Measurements from ENCODE around the gene RIC1. TPM values are rescaled to one million over a fixed set of nuclear protein-coding genes. Genes with fewer than 3 reads are reported as not detected.

The RIC1 gene
- total RNA-seq, 2 experiments from 2014 or later = 18.4 to 22.6 TPM

- H3K36me3 Mint-ChIP-seq = peaks cover 4% of the 10 kb centered on the region
- H3K4me3 Mint-ChIP-seq = peak overlapping the region; percentile 37
- DNase-seq = no peak
- peaks cover 2% of the 10 kb centered on the region for H3K9me3 Mint-ChIP-seq (ENCODE audit: low read depth)
- H3K4me1 Mint-ChIP-seq = peaks cover 15% of the 10 kb centered on the region
- no peaks in the 10 kb centered on the region for H3K27me3 Mint-ChIP-seq
- ATAC-seq = peak; percentile 53
- H3K27ac Mint-ChIP-seq = peak overlapping the region; percentile 4
- CTCF ChIA-PET = interaction anchor here (0.6 to 3.3 kb wide), 8 partner anchors 8 to 159 kb away, joined by 3 to 20 read pairs (median 4); partner anchors contain the start of gene CD274
Observed at GRCh38 chr9:5608298-5609225, 20.3 kb upstream of the RIC1 start.

DNA sequence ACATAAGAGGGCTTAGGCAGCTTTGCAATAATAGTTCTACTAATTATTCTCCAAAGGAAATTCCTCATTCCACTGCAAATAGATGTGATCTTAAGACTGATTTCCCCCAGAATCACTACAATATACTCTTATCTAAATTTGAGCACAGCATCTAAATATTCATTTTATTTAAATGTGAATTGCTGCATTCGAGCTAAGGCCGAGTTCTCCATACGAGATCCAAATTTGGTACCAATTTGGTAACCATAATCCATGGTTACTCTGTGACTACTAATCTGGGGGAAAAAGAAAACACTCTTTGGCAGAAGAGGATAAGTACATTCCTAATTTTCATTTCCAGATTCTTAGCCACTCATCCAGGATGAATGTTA is 19.7 kb upstream of the RIC1 start:
- DNase-seq (no peak), ATAC-seq (no peak)
- H3K4me3 Mint-ChIP-seq = peak overlapping the region; percentile 37
- H3K27me3 Mint-ChIP-seq = no peaks in the 10 kb centered on the region
- CTCF ChIA-PET = interaction anchor here (0.6 to 3.3 kb wide), 7 partner anchors 9 to 159 kb away, joined by 3 to 20 read pairs (median 4); partner anchors contain the start of gene CD274
- no peak overlapping the region for H3K27ac Mint-ChIP-seq
- H3K9me3 Mint-ChIP-seq (ENCODE audit: low read depth) = peaks cover 2% of the 10 kb centered on the region
- H3K36me3 Mint-ChIP-seq = peaks cover 4% of the 10 kb centered on the region
- peaks cover 16% of the 10 kb centered on the region for H3K4me1 Mint-ChIP-seq

GRCh38 chr9:5610491-5610890 is 18.4 kb upstream of the RIC1 start:
- Mint-ChIP-seq H3K27me3 (no peaks in the 10 kb centered on the region), H3K9me3 (ENCODE audit: low read depth) (peaks cover 2% of the 10 kb centered on the region), H3K4me3 (no peak overlapping the region), H3K36me3 (peaks cover 6% of the 10 kb centered on the region), H3K4me1 (peaks cover 22% of the 10 kb centered on the region), H3K27ac (no peak overlapping the region)
- DNase-seq (no peak), ATAC-seq (no peak)
- CTCF ChIA-PET = interaction anchor here (3.3 kb wide), 1 partner anchor 10 kb away, joined by 20 read pairs; no protein-coding TSS in a partner anchor

- no peak for DNase-seq
- CTCF ChIA-PET = interaction anchor here (1.0 kb wide), 1 partner anchor 11 kb away, joined by 7 read pairs; no protein-coding TSS in a partner anchor
- no peak overlapping the region for H3K27ac Mint-ChIP-seq
- H3K4me3 Mint-ChIP-seq = no peak overlapping the region
- H3K4me1 Mint-ChIP-seq = peaks cover 22% of the 10 kb centered on the region
- peaks cover 2% of the 10 kb centered on the region for H3K9me3 Mint-ChIP-seq (ENCODE audit: low read depth)
- peaks cover 6% of the 10 kb centered on the region for H3K36me3 Mint-ChIP-seq
- no peaks in the 10 kb centered on the region for H3K27me3 Mint-ChIP-seq
- no peak for ATAC-seq
Observed at GRCh38 chr9:5611321-5612184, 17.4 kb upstream of the RIC1 start.

GRCh38 chr9:5612185-5612530 is 16.7 kb upstream of the RIC1 start:
- Mint-ChIP-seq H3K9me3 (ENCODE audit: low read depth) (no peaks in the 10 kb centered on the region), H3K27ac (no peak overlapping the region), H3K4me3 (no peak overlapping the region), H3K4me1 (peaks cover 22% of the 10 kb centered on the region), H3K36me3 (peaks cover 5% of the 10 kb centered on the region), H3K27me3 (no peaks in the 10 kb centered on the region)
- DNase-seq (no peak), ATAC-seq (no peak)
- CTCF ChIA-PET = interaction anchor here (1.0 kb wide), 1 partner anchor 12 kb away, joined by 7 read pairs; no protein-coding TSS in a partner anchor

DNA sequence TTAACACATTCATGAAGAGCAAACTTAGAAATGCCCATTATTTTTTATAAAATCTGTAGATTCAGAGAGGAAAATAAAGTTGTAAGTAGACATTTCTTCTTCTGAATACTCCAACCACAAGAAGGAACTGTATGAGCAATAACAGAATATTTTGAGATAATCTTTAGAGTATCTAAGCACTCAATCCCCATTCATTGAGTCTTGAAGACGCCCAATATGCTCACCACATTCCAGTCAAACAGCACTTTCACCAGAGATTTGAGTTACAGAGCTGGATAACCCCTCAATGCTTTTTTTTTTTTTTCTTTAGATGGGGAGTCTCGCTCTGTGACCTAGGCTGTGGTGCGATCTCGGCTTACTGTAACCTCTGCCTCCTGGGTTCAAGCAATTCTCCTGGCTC is 14.7 kb upstream of the RIC1 start:
- DNase-seq (no peak), ATAC-seq (no peak)
- Mint-ChIP-seq H3K36me3 (peaks cover 10% of the 10 kb centered on the region), H3K4me1 (peaks cover 25% of the 10 kb centered on the region), H3K9me3 (ENCODE audit: low read depth) (no peaks in the 10 kb centered on the region), H3K4me3 (no peak overlapping the region), H3K27me3 (no peaks in the 10 kb centered on the region), H3K27ac (no peak overlapping the region)
- CTCF ChIA-PET = interaction anchor here (0.9 kb wide), 1 partner anchor 19 kb away, joined by 3 read pairs; no protein-coding TSS in a partner anchor

GRCh38 chr9:5614985-5615384 is 13.9 kb upstream of the RIC1 start:
- H3K27me3 Mint-ChIP-seq = no peaks in the 10 kb centered on the region
- no peaks in the 10 kb centered on the region for H3K9me3 Mint-ChIP-seq (ENCODE audit: low read depth)
- no peak overlapping the region for H3K27ac Mint-ChIP-seq
- H3K4me1 Mint-ChIP-seq = peaks cover 22% of the 10 kb centered on the region
- DNase-seq (no peak), ATAC-seq (no peak)
- H3K4me3 Mint-ChIP-seq = no peak overlapping the region
- H3K36me3 Mint-ChIP-seq = peaks cover 11% of the 10 kb centered on the region
- CTCF ChIA-PET = interaction anchor here (0.9 kb wide), 1 partner anchor 20 kb away, joined by 3 read pairs; no protein-coding TSS in a partner anchor

- CTCF ChIA-PET = no interaction called here
- DNase-seq (no peak), ATAC-seq (peak; percentile 72)
- H3K4me3 Mint-ChIP-seq = no peak overlapping the region
- no peaks in the 10 kb centered on the region for H3K9me3 Mint-ChIP-seq (ENCODE audit: low read depth)
- H3K27ac Mint-ChIP-seq = peak overlapping the region; percentile 8
- H3K27me3 Mint-ChIP-seq = no peaks in the 10 kb centered on the region
- H3K36me3 Mint-ChIP-seq = peaks cover 18% of the 10 kb centered on the region
- peaks cover 24% of the 10 kb centered on the region for H3K4me1 Mint-ChIP-seq
Observed at GRCh38 chr9:5617749-5618148, 11.2 kb upstream of the RIC1 start.

- DNase-seq = no peak
- no peaks in the 10 kb centered on the region for H3K9me3 Mint-ChIP-seq (ENCODE audit: low read depth)
- H3K4me3 Mint-ChIP-seq = no peak overlapping the region
- H3K4me1 Mint-ChIP-seq = peaks cover 29% of the 10 kb centered on the region
- no peak for ATAC-seq
- H3K27me3 Mint-ChIP-seq = no peaks in the 10 kb centered on the region
- CTCF ChIA-PET = interaction anchor here (0.7 to 3.5 kb wide), 4 partner anchors 12 to 20 kb away, joined by 3 to 15 read pairs (median 4); no protein-coding TSS in a partner anchor
- H3K27ac Mint-ChIP-seq = no peak overlapping the region
- peaks cover 23% of the 10 kb centered on the region for H3K36me3 Mint-ChIP-seq
Observed at GRCh38 chr9:5620494-5620893, 8.4 kb upstream of the RIC1 start.

DNA sequence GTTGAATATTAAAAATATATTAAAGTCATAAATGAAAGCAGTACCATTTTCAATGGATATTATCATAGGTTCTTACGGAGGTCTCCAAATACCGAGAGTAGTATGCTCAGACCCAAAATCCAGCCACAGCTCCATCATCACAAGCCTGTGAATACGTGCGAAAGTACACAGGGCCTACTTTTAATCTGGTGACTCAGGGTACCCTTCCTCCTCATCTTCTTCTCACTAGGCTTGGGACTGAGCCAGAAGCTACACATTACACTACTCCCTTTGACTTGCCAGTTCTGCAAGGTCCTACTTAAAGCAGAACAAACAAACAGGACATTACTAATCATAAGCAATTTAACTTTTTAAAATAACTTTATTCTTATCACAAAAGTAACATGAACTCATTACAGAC is 7.6 kb upstream of the RIC1 start:
- Mint-ChIP-seq H3K27ac (no peak overlapping the region), H3K4me3 (no peak overlapping the region), H3K27me3 (no peaks in the 10 kb centered on the region), H3K9me3 (ENCODE audit: low read depth) (no peaks in the 10 kb centered on the region), H3K4me1 (peaks cover 33% of the 10 kb centered on the region), H3K36me3 (peaks cover 22% of the 10 kb centered on the region)
- CTCF ChIA-PET = interaction anchor here (1.3 to 3.5 kb wide), 3 partner anchors 12 to 21 kb away, joined by 4 to 15 read pairs (median 4); no protein-coding TSS in a partner anchor
- DNase-seq (no peak), ATAC-seq (no peak)

DNA sequence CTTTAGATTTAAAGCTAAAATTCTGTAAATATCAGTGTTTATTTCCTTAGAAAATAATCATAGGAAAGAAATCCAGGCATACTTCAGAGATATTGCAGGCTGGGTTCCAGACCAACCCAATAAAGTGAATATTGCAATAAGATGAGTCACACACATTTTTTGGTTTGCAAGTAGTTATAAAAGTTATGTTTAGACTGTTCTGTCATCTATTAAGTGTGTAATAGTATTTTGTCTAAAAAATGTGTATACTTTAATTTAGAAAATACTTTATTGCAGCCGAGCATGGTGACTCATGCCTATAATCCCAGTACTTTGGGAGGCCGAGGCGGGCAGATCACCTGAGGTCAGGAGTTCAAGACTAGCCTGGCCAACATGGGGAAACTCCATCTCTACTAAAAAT is 6.9 kb upstream of the RIC1 start:
- ATAC-seq (no peak), DNase-seq (no peak)
- CTCF ChIA-PET = interaction anchor here (1.0 to 3.5 kb wide), 3 partner anchors 11 to 427 kb away, joined by 3 to 15 read pairs (median 4); no protein-coding TSS in a partner anchor
- peaks cover 38% of the 10 kb centered on the region for H3K4me1 Mint-ChIP-seq
- no peak overlapping the region for H3K4me3 Mint-ChIP-seq
- no peaks in the 10 kb centered on the region for H3K9me3 Mint-ChIP-seq (ENCODE audit: low read depth)
- H3K27me3 Mint-ChIP-seq = no peaks in the 10 kb centered on the region
- H3K27ac Mint-ChIP-seq = no peak overlapping the region
- H3K36me3 Mint-ChIP-seq = peaks cover 25% of the 10 kb centered on the region

DNA sequence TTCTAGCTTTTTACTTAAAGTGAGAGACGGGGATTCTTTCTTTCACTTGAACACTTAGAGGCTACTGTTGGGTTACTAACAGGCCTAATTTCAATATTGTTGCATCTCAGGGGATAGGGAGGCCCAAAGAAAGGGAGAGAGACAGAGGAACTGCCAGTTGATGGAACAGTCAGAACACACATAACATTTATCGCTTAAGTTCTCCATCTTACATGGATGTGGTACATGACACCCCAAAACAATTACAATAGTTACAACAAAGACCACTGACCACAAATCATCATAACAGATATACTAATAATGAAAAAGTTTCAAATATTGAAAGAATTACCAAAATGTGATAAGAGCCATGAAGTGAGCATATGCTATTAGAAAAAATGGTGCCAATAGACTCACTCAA is 4.3 kb upstream of the RIC1 start:
- no peaks in the 10 kb centered on the region for H3K9me3 Mint-ChIP-seq (ENCODE audit: low read depth)
- DNase-seq (no peak), ATAC-seq (no peak)
- H3K4me1 Mint-ChIP-seq = peaks cover 33% of the 10 kb centered on the region
- H3K36me3 Mint-ChIP-seq = peaks cover 27% of the 10 kb centered on the region
- H3K4me3 Mint-ChIP-seq = peak overlapping the region; percentile 8
- CTCF ChIA-PET = interaction anchor here (1.3 to 2.3 kb wide), 2 partner anchors 24 to 174 kb away, joined by 4 to 15 read pairs; partner anchors contain the start of gene CD274
- H3K27me3 Mint-ChIP-seq = no peaks in the 10 kb centered on the region
- peak overlapping the region; percentile 63 for H3K27ac Mint-ChIP-seq

All from activated CD8-positive, alpha-beta memory T cell treated with anti-CD3 and anti-CD28 coated beads, Interleukin-2, amount 10 ng/mL, durations not matched to agents 7 days and 5 days (primary cell).